ENCODE measurements around the gene DUSP28.

DUSP28 gene

DNA sequence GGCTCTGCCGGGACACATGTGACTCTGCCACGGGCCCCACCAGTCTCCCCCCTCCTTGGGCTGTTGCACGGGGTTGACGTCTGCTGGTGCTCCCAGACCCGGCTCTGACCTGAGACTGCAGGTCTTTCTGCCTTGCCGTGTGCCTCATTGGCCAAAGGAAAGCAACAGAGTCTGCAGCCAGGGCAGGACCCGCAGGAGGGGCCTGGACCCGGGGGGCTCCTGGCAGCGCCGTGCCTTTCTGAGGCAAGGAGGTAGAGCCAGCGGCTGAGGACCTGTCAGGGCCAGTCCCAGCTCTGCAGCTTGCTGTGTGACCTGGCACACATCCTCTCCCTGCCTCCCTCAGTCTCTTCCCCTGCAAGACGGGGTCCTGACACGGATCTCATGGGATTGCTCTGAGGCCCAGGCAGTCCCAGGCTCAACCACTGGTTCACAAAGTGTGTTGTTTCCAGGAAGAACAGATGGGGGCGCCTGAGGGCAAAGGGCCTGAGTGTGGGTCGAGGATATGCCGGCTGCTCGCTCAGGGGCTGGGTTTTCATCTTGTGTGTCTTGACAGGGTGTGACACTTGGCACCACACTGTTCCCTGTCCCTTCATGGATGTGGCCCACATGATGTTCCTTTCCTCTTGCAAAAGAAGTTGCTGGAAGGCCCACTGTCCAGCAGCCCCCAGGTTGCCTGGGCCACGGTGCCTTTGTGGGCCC, 35.4 kb downstream of the DUSP28 start:
- Histone ChIP-seq H3K36me3 (ENCODE audit: control insufficient read depth in 2 of 2, insufficient read depth in 1 of 2, low read length in 2 of 2) (peaks cover 5 to 92% of the 10 kb centered on the region in 2 experiments), H3K4me3 (ENCODE audit: low read depth, low read length) (no peak overlapping the region), H3K27ac (ENCODE audit: extremely low read depth, low read depth, low read length) (no peak overlapping the region), H3K4me1 (ENCODE audit: control insufficient read depth, insufficient read depth, low read length) (no peaks in the 10 kb centered on the region), H3K9me3 (ENCODE audit: control insufficient read depth, insufficient read depth, low read depth, low read length) (no peaks in the 10 kb centered on the region)
- ChIA-PET CTCF (no interaction called here), POLR2A (interaction anchor here (0.5 kb wide), 1 partner anchor 26 kb away, joined by 3 read pairs; no protein-coding TSS in a partner anchor)
- TF ChIP-seq PRDM1 (tag by site-specific recombination; IDR thresholded peaks at IDR 0.05): no peak
- peak; percentile 61 for TF ChIP-seq CTCF (tag by site-specific recombination; IDR thresholded peaks at IDR 0.05)
- no peak for TF ChIP-seq ZNF341 (tag by site-specific recombination; IDR thresholded peaks at IDR 0.05; ENCODE audit: low read depth)

DNA sequence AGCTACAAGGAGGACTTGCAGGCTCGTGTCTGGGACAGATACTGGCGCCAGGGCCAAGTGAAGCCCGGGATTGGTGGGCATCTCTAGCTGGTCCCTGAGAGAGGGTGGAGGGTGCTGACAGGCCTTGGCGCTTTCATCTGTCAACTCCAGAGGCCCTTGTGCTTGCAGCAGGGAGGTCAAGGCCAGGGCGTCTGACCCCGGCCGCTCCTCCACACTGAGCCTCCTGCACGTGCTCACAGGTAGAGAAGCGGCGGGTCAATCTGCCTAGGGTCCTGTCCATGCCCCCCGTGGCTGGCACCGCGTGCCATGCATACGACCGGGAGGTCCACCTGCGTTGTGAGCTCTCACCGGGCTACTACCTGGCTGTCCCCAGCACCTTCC, 35.9 kb downstream of the DUSP28 start:
- Histone ChIP-seq H3K36me3 (ENCODE audit: control insufficient read depth in 2 of 2, insufficient read depth in 1 of 2, low read length in 2 of 2) (peaks cover 5 to 89% of the 10 kb centered on the region in 2 experiments), H3K27ac (ENCODE audit: extremely low read depth, low read depth, low read length) (no peak overlapping the region), H3K4me3 (ENCODE audit: low read depth, low read length) (no peak overlapping the region), H3K4me1 (ENCODE audit: control insufficient read depth, insufficient read depth, low read length) (no peaks in the 10 kb centered on the region), H3K9me3 (ENCODE audit: control insufficient read depth, insufficient read depth, low read depth, low read length) (no peaks in the 10 kb centered on the region)
- CTCF ChIA-PET: no interaction called here
- POLR2A ChIA-PET: interaction anchor here (0.5 kb wide), 1 partner anchor 27 kb away, joined by 3 read pairs; no protein-coding TSS in a partner anchor
- no peak for TF ChIP-seq ZFP37 (tag by site-specific recombination; IDR thresholded peaks at IDR 0.05)
- no peak for TF ChIP-seq ZNF280C (tag by site-specific recombination; IDR thresholded peaks at IDR 0.05)
- no peak for TF ChIP-seq HOXA7 (CRISPR knock-in tag; IDR thresholded peaks at IDR 0.05; ENCODE audit: borderline replicate concordance)
- TF ChIP-seq ZNF23 (tag by site-specific recombination; IDR thresholded peaks at IDR 0.05; ENCODE audit: borderline replicate concordance): no peak
- no peak for TF ChIP-seq IKZF3 (tag by site-specific recombination; IDR thresholded peaks at IDR 0.05)
- TF ChIP-seq, protein P1, sequence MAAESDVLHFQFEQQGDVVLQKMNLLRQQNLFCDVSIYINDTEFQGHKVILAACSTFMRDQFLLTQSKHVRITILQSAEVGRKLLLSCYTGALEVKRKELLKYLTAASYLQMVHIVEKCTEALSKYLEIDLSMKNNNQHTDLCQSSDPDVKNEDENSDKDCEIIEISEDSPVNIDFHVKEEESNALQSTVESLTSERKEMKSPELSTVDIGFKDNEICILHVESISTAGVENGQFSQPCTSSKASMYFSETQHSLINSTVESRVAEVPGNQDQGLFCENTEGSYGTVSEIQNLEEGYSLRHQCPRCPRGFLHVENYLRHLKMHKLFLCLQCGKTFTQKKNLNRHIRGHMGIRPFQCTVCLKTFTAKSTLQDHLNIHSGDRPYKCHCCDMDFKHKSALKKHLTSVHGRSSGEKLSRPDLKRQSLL (tag by site-specific recombination; IDR thresholded peaks at IDR 0.05): no peak
- TF ChIP-seq ZNF133 (tag by site-specific recombination; IDR thresholded peaks at IDR 0.05): no peak
- no peak for TF ChIP-seq ZNF239 (tag by site-specific recombination; IDR thresholded peaks at IDR 0.05)
- no peak for TF ChIP-seq ZNF302 (tag by site-specific recombination; IDR thresholded peaks at IDR 0.05; ENCODE audit: low read depth)
- no peak for TF ChIP-seq ZFP41 (tag by site-specific recombination; IDR thresholded peaks at IDR 0.05; ENCODE audit: borderline replicate concordance)
- TF ChIP-seq ZNF174 (tag by site-specific recombination; IDR thresholded peaks at IDR 0.05): no peak
- TF ChIP-seq, protein P2, sequence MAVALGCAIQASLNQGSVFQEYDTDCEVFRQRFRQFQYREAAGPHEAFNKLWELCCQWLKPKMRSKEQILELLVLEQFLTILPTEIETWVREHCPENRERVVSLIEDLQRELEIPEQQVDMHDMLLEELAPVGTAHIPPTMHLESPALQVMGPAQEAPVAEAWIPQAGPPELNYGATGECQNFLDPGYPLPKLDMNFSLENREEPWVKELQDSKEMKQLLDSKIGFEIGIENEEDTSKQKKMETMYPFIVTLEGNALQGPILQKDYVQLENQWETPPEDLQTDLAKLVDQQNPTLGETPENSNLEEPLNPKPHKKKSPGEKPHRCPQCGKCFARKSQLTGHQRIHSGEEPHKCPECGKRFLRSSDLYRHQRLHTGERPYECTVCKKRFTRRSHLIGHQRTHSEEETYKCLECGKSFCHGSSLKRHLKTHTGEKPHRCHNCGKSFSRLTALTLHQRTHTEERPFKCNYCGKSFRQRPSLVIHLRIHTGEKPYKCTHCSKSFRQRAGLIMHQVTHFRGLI (tag by site-specific recombination; IDR thresholded peaks at IDR 0.05): no peak
- no peak for TF ChIP-seq PRDM2 (tag by site-specific recombination; IDR thresholded peaks at IDR 0.05; ENCODE audit: borderline replicate concordance)
- no peak for TF ChIP-seq ZNF670 (tag by site-specific recombination; IDR thresholded peaks at IDR 0.05; ENCODE audit: low read depth)
- no peak for TF ChIP-seq HOXD13 (CRISPR knock-in tag; IDR thresholded peaks at IDR 0.05; ENCODE audit: borderline replicate concordance)
- TF ChIP-seq EGR2 (tag by site-specific recombination; IDR thresholded peaks at IDR 0.05; ENCODE audit: low read depth): no peak
- no peak for TF ChIP-seq ZNF660 (tag by site-specific recombination; IDR thresholded peaks at IDR 0.05)

Data from HEK293 (cell line).